ENCODE results near the gene PRR9.

GRCh38 chr1:153228491-153228890 is 11.1 kb downstream of the PRR9 start:
- TF ChIP-seq, protein P1, sequence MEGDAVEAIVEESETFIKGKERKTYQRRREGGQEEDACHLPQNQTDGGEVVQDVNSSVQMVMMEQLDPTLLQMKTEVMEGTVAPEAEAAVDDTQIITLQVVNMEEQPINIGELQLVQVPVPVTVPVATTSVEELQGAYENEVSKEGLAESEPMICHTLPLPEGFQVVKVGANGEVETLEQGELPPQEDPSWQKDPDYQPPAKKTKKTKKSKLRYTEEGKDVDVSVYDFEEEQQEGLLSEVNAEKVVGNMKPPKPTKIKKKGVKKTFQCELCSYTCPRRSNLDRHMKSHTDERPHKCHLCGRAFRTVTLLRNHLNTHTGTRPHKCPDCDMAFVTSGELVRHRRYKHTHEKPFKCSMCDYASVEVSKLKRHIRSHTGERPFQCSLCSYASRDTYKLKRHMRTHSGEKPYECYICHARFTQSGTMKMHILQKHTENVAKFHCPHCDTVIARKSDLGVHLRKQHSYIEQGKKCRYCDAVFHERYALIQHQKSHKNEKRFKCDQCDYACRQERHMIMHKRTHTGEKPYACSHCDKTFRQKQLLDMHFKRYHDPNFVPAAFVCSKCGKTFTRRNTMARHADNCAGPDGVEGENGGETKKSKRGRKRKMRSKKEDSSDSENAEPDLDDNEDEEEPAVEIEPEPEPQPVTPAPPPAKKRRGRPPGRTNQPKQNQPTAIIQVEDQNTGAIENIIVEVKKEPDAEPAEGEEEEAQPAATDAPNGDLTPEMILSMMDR (IDR thresholded peaks at IDR 0.05): no peak
- TF ChIP-seq POLR2A (IDR thresholded peaks at IDR 0.05): no peak
